Smooth muscle cell (in vitro differentiated cells): Measurements from ENCODE around the gene MAP3K4. TPM values are rescaled to one million over a fixed set of nuclear protein-coding genes. Genes with fewer than 3 reads are reported as not detected.

Source experiments
- DNase-seq: peaks from one replicate; lab custom pipeline; 2025; ENCODE audit not compliant: unreplicated experiment; lab: John Stamatoyannopoulos, UW
- H2AFZ ChIP-seq: fragments of 200-600 bp; sonication (generic); 2 replicates; pipeline ENCODE4 v1.6.0; 2016; ENCODE audit warnings: antibody characterized with exemption, low read depth, mild to moderate bottlenecking
- H3F3A ChIP-seq: fragments of 200-600 bp; sonication (generic); 2 replicates; pipeline ENCODE4 v1.6.0; 2017; ENCODE audit warnings: antibody characterized with exemption, low read depth
- H3K27ac ChIP-seq: fragments of 200-600 bp; sonication (generic); 2 replicates; pipeline ENCODE4 v1.5.1; 2016; ENCODE audit warnings: low read depth, mild to moderate bottlenecking
- H3K27me3 ChIP-seq: fragments of 200-600 bp; sonication (generic); 2 replicates; pipeline ENCODE4 v1.6.1; 2016; ENCODE audit warnings: low read depth, mild to moderate bottlenecking
- H3K36me3 ChIP-seq: fragments of 200-600 bp; sonication (generic); 2 replicates; pipeline ENCODE4 v1.5.1; 2016; ENCODE audit warnings: low read depth
- H3K4me1 ChIP-seq: fragments of 200-600 bp; sonication (generic); 2 replicates; pipeline ENCODE4 v1.5.1; 2016; ENCODE audit warnings: low read depth
- H3K4me2 ChIP-seq: fragments of 200-600 bp; sonication (generic); 2 replicates; pipeline ENCODE4 v1.6.0; 2016; ENCODE audit warnings: mild to moderate bottlenecking
- H3K4me3 ChIP-seq: fragments of 200-600 bp; sonication (generic); 2 replicates; pipeline ENCODE4 v1.5.1; 2016; ENCODE audit warnings: mild to moderate bottlenecking
- H3K79me2 ChIP-seq: fragments of 200-600 bp; sonication (generic); 2 replicates; pipeline ENCODE4 v1.6.0; 2016; ENCODE audit warnings: low read depth, mild to moderate bottlenecking
- H3K9ac ChIP-seq: fragments of 200-600 bp; sonication (generic); 2 replicates; pipeline ENCODE4 v1.6.0; 2016; ENCODE audit warnings: low read depth
- H3K9me3 ChIP-seq: fragments of 200-600 bp; sonication (generic); replicated peaks from 2 replicates; pipeline ENCODE4 v1.5.1; 2016; ENCODE audit warnings: low read depth
- H4K20me1 ChIP-seq: fragments of 200-600 bp; sonication (generic); 2 replicates; pipeline ENCODE4 v1.6.0; 2016; ENCODE audit warnings: low read depth
- WGBS: methylation state at CpG from one replicate; pipeline ENCODE4 v1.1.7; 2016; ENCODE audit warnings: low lambda C conversion rate; 5-methylcytosine and 5-hydroxymethylcytosine counted together
- polyA plus RNA-seq: library from polyadenylated mRNA; unstranded; fragments of >200 nt; fragmentation: Nextera tagmentation; extraction: Ambion mirVana; gene quantifications from 2 replicates; pipeline ENCODE4 v1.2.1, GENCODE V29; 2016
- total RNA-seq: library from RNA; depleted of rRNA; stranded (reverse); fragments of >200 nt; gene quantifications from 2 replicates; pipeline ENCODE4 v1.2.3, GENCODE V29; 2014
- TF ChIP-seq, protein P1 (sequence below): fragments of 200-600 bp; sonication (generic); IDR thresholded peaks from 2 replicates; pipeline ENCODE4 v1.5.1; 2017; ENCODE audit warnings: borderline replicate concordance, mild to moderate bottlenecking, antibody characterized with exemption; ENCODE audit not compliant: insufficient read depth, poor library complexity, severe bottlenecking

The MAP3K4 gene
- total and polyA plus RNA-seq, 2 experiments from 2014 or later: 14.3 to 29.5 TPM

DNA sequence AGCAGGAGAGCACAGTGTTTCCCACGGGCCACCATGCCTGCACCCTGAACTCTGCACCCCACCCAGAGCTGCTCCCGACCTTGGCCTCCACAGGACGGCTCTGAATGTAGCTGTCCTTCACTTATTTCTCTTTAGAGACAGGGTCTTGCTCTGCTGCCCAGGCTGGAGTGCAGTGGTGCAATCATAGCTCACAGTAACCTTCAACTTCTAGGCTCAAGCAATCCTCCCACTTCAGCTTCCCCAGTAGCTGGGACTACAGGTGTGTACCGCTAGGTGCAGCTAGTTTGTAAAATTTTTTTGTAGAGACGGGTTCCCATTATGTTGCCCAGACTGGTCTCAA lies 151.4 kb downstream of the MAP3K4 start:
- no peak for DNase-seq
- H3K4me3 ChIP-seq: no peak overlapping the region
- no peaks in the 10 kb centered on the region for H3K9me3 ChIP-seq
- 98% methylated on average over 5 of the region's 5 CpGs for WGBS
- TF ChIP-seq, protein P1, sequence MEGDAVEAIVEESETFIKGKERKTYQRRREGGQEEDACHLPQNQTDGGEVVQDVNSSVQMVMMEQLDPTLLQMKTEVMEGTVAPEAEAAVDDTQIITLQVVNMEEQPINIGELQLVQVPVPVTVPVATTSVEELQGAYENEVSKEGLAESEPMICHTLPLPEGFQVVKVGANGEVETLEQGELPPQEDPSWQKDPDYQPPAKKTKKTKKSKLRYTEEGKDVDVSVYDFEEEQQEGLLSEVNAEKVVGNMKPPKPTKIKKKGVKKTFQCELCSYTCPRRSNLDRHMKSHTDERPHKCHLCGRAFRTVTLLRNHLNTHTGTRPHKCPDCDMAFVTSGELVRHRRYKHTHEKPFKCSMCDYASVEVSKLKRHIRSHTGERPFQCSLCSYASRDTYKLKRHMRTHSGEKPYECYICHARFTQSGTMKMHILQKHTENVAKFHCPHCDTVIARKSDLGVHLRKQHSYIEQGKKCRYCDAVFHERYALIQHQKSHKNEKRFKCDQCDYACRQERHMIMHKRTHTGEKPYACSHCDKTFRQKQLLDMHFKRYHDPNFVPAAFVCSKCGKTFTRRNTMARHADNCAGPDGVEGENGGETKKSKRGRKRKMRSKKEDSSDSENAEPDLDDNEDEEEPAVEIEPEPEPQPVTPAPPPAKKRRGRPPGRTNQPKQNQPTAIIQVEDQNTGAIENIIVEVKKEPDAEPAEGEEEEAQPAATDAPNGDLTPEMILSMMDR: no peak
- H3K9ac ChIP-seq: no peak overlapping the region
- no peaks in the 10 kb centered on the region for H3K36me3 ChIP-seq
- H3K4me2 ChIP-seq: no peak overlapping the region
- H3F3A ChIP-seq: no peaks in the 10 kb centered on the region
- H3K4me1 ChIP-seq: no peaks in the 10 kb centered on the region
- no peaks in the 10 kb centered on the region for H3K27me3 ChIP-seq
- H3K79me2 ChIP-seq: no peaks in the 10 kb centered on the region
- no peak overlapping the region for H2AFZ ChIP-seq
- no peak overlapping the region for H3K27ac ChIP-seq
- no peaks in the 10 kb centered on the region for H4K20me1 ChIP-seq

DNA sequence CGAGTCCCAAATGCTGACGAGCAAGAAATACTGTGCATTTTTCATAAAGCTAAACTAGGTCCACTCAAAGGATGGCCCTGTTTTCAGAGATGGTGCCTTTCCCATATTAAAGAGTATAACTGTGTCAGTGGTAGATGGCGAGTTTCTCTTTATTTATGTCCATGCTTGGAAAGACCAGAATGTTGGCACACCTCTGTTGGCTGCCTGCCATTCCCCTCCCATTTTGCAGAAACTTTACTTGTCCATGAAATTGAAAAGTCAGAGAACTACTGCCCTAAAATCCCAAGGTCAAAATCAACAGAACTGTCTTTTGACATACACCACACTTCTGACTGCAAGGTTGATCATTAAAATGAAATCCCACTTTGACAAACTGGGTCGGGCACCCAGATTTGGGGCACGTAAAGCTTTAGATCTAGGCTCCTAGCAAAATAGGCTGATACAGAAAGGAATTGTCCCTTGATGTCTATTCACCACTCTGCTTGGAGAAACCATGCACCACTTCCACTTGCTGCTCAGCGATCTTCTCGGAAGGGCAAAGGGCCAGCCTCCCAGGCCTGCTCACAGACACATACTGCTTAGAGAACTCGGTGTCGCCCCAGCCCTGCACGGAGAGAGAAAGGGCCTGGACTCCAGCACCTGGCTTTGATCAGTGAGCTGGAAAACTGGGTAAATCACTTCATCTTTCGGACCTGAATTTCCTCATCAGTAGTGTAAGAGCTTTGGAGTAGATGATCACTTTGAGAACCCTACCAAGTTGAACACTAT lies 152.3 kb downstream of the MAP3K4 start:
- no peak for DNase-seq
- 98% methylated on average over 11 of the region's 11 CpGs for WGBS

DNA sequence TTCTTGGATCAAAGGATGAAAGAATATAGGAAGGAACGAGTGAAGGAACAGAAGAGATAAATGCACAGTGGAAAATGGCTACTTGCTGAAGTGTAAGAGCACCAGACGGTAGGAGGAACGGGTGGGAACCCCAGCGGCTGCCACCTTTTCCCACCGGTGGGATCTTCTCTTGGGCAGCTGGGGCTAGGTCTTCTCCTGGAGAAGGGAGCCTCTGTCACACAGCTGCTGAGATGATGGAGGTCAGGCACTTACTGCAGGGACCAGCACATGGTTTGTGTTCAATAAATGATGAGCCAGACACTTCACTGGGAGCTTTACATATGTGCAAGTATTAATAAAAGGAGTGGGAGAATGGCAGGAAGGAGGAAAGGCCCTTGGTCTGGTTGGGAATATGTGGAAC lies 158.6 kb downstream of the MAP3K4 start:
- no peak overlapping the region for H3K4me2 ChIP-seq
- TF ChIP-seq, protein P1: no peak
- no peaks in the 10 kb centered on the region for H3K79me2 ChIP-seq
- no peak overlapping the region for H3K9ac ChIP-seq
- WGBS: 98% methylated on average over 5 of the region's 5 CpGs
- H3K4me3 ChIP-seq: no peak overlapping the region
- H4K20me1 ChIP-seq: peaks cover 12% of the 10 kb centered on the region
- H3F3A ChIP-seq: no peaks in the 10 kb centered on the region
- no peaks in the 10 kb centered on the region for H3K36me3 ChIP-seq
- H2AFZ ChIP-seq: no peak overlapping the region
- H3K27ac ChIP-seq: no peak overlapping the region
- DNase-seq: no peak
- H3K27me3 ChIP-seq: no peaks in the 10 kb centered on the region
- H3K9me3 ChIP-seq: no peaks in the 10 kb centered on the region
- H3K4me1 ChIP-seq: no peaks in the 10 kb centered on the region

More for the DNA sequence above, 152.3 kb downstream of the MAP3K4 start:
- no peak overlapping the region for H3K27ac ChIP-seq
- H3K4me3 ChIP-seq: no peak overlapping the region
- no peaks in the 10 kb centered on the region for H3K36me3 ChIP-seq
- H3K4me1 ChIP-seq: no peaks in the 10 kb centered on the region
- no peaks in the 10 kb centered on the region for H3K9me3 ChIP-seq
- H3K9ac ChIP-seq: no peak overlapping the region
- TF ChIP-seq, protein P1: no peak
- H3F3A ChIP-seq: no peaks in the 10 kb centered on the region
- H3K27me3 ChIP-seq: no peaks in the 10 kb centered on the region
- H3K4me2 ChIP-seq: no peak overlapping the region
- H2AFZ ChIP-seq: no peak overlapping the region
- H4K20me1 ChIP-seq: no peaks in the 10 kb centered on the region
- no peaks in the 10 kb centered on the region for H3K79me2 ChIP-seq

DNA sequence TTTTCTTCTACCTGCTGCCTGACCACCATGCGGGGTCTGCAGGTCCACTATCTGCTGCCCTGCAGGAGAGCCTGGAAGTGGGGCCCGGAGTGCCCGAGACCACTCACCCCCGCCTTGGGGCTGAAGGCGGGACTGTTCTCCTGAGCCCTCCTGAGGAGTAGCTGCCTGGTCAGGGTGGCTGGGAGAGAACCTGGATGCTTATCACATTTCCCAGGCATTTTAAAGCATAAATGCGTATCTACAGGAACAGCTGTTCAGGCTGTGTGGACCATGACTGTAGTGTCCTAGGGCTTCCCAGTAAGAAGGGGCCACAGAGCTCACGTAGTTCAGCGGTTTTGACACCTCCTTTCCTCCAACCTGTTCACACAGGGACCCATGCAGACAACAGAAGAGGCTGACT lies 159.0 kb downstream of the MAP3K4 start:
- Histone ChIP-seq H3K9ac (no peak overlapping the region), H4K20me1 (peaks cover 15% of the 10 kb centered on the region), H3K79me2 (no peaks in the 10 kb centered on the region), H3K4me2 (no peak overlapping the region), H3F3A (no peaks in the 10 kb centered on the region), H3K9me3 (no peaks in the 10 kb centered on the region), H3K4me3 (no peak overlapping the region), H3K27me3 (no peaks in the 10 kb centered on the region), H3K36me3 (no peaks in the 10 kb centered on the region), H3K4me1 (no peaks in the 10 kb centered on the region), H2AFZ (no peak overlapping the region), H3K27ac (no peak overlapping the region)
- no peak for DNase-seq
- 100% methylated on average over 8 of the region's 8 CpGs for WGBS
- TF ChIP-seq, protein P1: no peak
